ENCODE measurements around the gene SMAD7.

SMAD7 gene

GRCh38 chr18:48929941-48930713, 20.6 kb downstream of the SMAD7 start:
- no peak for DNase-seq (ENCODE audit: low spot score)

- no peak for DNase-seq (ENCODE audit: low spot score)
Measured at GRCh38 chr18:48929212-48929612, 21.6 kb downstream of the SMAD7 start.

- DNase-seq (ENCODE audit: low spot score), result peak; percentile 78
Measured at GRCh38 chr18:48928787-48929186, 22.0 kb downstream of the SMAD7 start.

GRCh38 chr18:48927286-48928080, 23.3 kb downstream of the SMAD7 start:
- DNase-seq (ENCODE audit: low spot score), result no peak

- no peak for DNase-seq (ENCODE audit: low spot score)
Measured at GRCh38 chr18:48926420-48926857, 24.3 kb downstream of the SMAD7 start.

- DNase-seq (ENCODE audit: low spot score), result no peak
Measured at GRCh38 chr18:48925491-48925780, 25.3 kb downstream of the SMAD7 start.

- no peak for DNase-seq (ENCODE audit: low spot score)
Measured at GRCh38 chr18:48924630-48925490, 25.9 kb downstream of the SMAD7 start.

GRCh38 chr18:48923746-48924629, 26.8 kb downstream of the SMAD7 start:
- DNase-seq (ENCODE audit: low spot score), result no peak

GRCh38 chr18:48922801-48923730, 27.7 kb downstream of the SMAD7 start:
- no peak for DNase-seq (ENCODE audit: low spot score)

GRCh38 chr18:48922226-48922800, 28.5 kb downstream of the SMAD7 start:
- DNase-seq (ENCODE audit: low spot score), result no peak

- DNase-seq (ENCODE audit: low spot score), result no peak
Measured at GRCh38 chr18:48921305-48922225, 29.2 kb downstream of the SMAD7 start.

- no peak for DNase-seq (ENCODE audit: low spot score)
Measured at GRCh38 chr18:48920408-48921038, 30.2 kb downstream of the SMAD7 start.

GRCh38 chr18:48919547-48919946, 31.2 kb downstream of the SMAD7 start:
- no peak for DNase-seq (ENCODE audit: low spot score)

- no peak for DNase-seq (ENCODE audit: low spot score)
Measured at GRCh38 chr18:48918660-48919456, 31.9 kb downstream of the SMAD7 start.

- DNase-seq (ENCODE audit: low spot score), result no peak
Measured at GRCh38 chr18:48917579-48918517, 32.9 kb downstream of the SMAD7 start.

GRCh38 chr18:48915626-48916425, 34.9 kb downstream of the SMAD7 start:
- DNase-seq (ENCODE audit: low spot score), result no peak

All from putamen (tissue), 1 donor.